GM12878 (cell line): Measurements from ENCODE around the gene SPOCD1.

Experiments used
- ASH2L ChIP-seq: fragments of 300-600, 200-600 bp; sonication (generic); IDR thresholded peaks from 2 replicates; pipeline ENCODE4 v1.6.1; 2017; ENCODE audit warnings: low read depth, mild to moderate bottlenecking, borderline replicate concordance
- IRF5 ChIP-seq: fragments of 450-650 bp; IDR thresholded peaks from 2 replicates; pipeline ENCODE4 v1.6.1; 2017; ENCODE audit warnings: borderline replicate concordance
- POLR2A ChIP-seq: IDR thresholded peaks from 2 replicates; pipeline ENCODE4 v1.6.1; 2011; ENCODE audit warnings: low read depth, mild to moderate bottlenecking, low read length
- RAD21 ChIP-seq: IDR thresholded peaks from 2 replicates; pipeline ENCODE4 v1.6.1; 2011; ENCODE audit warnings: mild to moderate bottlenecking, low read depth, low read length, moderate library complexity; ENCODE audit not compliant: insufficient read depth
- SP1 ChIP-seq: IDR thresholded peaks from one replicate; pipeline ENCODE4 v1.6.1; 2011; ENCODE audit warnings: low read depth, low read length
- TF ChIP-seq, protein P1 (sequence below), 3 experiments: IDR thresholded peaks in 2 of 3; conservative IDR thresholded peaks in 1 of 3; 2 replicates each; pipeline ENCODE4 v1.5.1; 2011; ENCODE audit warnings: low read depth in 3 of 3, low read length in 3 of 3, mild to moderate bottlenecking in 3 of 3, control low read depth in 2 of 3, moderate library complexity in 2 of 3, inconsistent platforms in 1 of 3, mixed read lengths in 1 of 3; ENCODE audit not compliant: control insufficient read depth in 2 of 3, insufficient read depth in 1 of 3; ENCODE audit errors: extremely low read depth in 1 of 3

DNA sequence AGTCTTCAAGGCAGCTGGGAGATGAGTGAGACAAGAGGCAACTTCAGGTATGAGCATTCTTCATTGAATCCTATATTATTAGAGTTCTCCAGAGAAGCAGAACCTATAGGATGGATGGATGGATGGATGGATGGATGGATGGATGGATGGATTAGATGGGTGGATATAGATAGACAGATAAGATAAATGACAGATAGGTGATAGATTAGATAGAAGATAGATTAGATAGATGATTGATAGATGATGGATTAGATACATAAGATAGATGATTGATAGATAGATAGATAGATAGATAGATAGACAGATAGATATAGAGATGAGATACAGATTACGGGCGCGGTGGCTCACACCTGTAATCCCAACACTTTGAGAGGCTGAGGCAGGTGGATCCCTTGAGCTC lies 43.2 kb upstream of the SPOCD1 start:
- TF ChIP-seq ASH2L (no peak), POLR2A (no peak), RAD21 (no peak), IRF5 (no peak), SP1 (no peak)
- TF ChIP-seq, protein P1, sequence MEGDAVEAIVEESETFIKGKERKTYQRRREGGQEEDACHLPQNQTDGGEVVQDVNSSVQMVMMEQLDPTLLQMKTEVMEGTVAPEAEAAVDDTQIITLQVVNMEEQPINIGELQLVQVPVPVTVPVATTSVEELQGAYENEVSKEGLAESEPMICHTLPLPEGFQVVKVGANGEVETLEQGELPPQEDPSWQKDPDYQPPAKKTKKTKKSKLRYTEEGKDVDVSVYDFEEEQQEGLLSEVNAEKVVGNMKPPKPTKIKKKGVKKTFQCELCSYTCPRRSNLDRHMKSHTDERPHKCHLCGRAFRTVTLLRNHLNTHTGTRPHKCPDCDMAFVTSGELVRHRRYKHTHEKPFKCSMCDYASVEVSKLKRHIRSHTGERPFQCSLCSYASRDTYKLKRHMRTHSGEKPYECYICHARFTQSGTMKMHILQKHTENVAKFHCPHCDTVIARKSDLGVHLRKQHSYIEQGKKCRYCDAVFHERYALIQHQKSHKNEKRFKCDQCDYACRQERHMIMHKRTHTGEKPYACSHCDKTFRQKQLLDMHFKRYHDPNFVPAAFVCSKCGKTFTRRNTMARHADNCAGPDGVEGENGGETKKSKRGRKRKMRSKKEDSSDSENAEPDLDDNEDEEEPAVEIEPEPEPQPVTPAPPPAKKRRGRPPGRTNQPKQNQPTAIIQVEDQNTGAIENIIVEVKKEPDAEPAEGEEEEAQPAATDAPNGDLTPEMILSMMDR (IDR thresholded peaks at IDR 0.05 in 2 of 3, conservative IDR thresholded peaks at IDR 0.05 in 1 of 3; ENCODE audit: control insufficient read depth in 2 of 3, extremely low read depth in 1 of 3, insufficient read depth in 1 of 3, low read depth in 3 of 3, low read length in 3 of 3): no peak
